SK-N-SH (cell line): Measurements from ENCODE around the gene NEK10.
"Not testable (repeated sequence)": the region's sequence is repeated elsewhere in the genome, so short reads cannot be mapped to it uniquely, and the experiment has no call there.

ENCODE experiments used
- CTCF ChIP-seq: fragments of 200-600 bp; sonication (generic); IDR thresholded peaks from 2 replicates; pipeline ENCODE4 v1.6.1; 2017; ENCODE audit warnings: antibody characterized with exemption, mild to moderate bottlenecking, moderate library complexity
- EZH2phosphoT487 ChIP-seq: fragments of 200-600 bp; sonication (generic); IDR thresholded peaks from 2 replicates; pipeline ENCODE4 v1.6.1; 2017; ENCODE audit warnings: low read depth, mixed run types, mild to moderate bottlenecking, antibody characterized with exemption, moderate library complexity, borderline replicate concordance
- FOXJ3 ChIP-seq: sonication (generic); formaldehyde crosslinking; IDR thresholded peaks from 2 replicates; pipeline ENCODE4 v1.5.1; 2020; ENCODE audit warnings: mild to moderate bottlenecking, missing genetic modification reagents
- GABPA ChIP-seq: IDR thresholded peaks from 2 replicates; pipeline ENCODE4 v1.4.0; 2012; ENCODE audit warnings: low read depth, mild to moderate bottlenecking
- GATA2 ChIP-seq: sonication (generic); formaldehyde crosslinking; IDR thresholded peaks from 2 replicates; pipeline ENCODE4 v1.5.0; 2020; ENCODE audit warnings: mild to moderate bottlenecking, missing genetic modification reagents
- MAX ChIP-seq: IDR thresholded peaks from 2 replicates; pipeline ENCODE4 v1.4.0; 2012; ENCODE audit warnings: low read depth
- PBX3 ChIP-seq: IDR thresholded peaks from 2 replicates; pipeline ENCODE4; 2012
- RCOR1 ChIP-seq: fragments of 150-350 bp; IDR thresholded peaks from 2 replicates; pipeline ENCODE4 v1.6.1; 2017; ENCODE audit warnings: antibody characterized with exemption, low read length
- REST ChIP-seq: IDR thresholded peaks from 2 replicates; pipeline ENCODE4 v1.6.1; 2012; ENCODE audit warnings: mild to moderate bottlenecking, low read depth, low read length, moderate library complexity
- SMC3 ChIP-seq: IDR thresholded peaks from 2 replicates; pipeline ENCODE4 v1.6.1; 2012; ENCODE audit warnings: low read depth, low read length, improper control_type of control experiment
- TCF12 ChIP-seq: IDR thresholded peaks from 2 replicates; pipeline ENCODE4 v1.4.0; 2012
- USF1 ChIP-seq: IDR thresholded peaks from 2 replicates; pipeline ENCODE4 v1.4.0; 2012; ENCODE audit warnings: low read depth, borderline replicate concordance

- TF ChIP-seq EZH2phosphoT487; USF1; TCF12; REST; MAX; GABPA; SMC3; CTCF; FOXJ3; GATA2 (CRISPR knock-in tag); PBX3; RCOR1: not testable (repeated sequence)
Observed at GRCh38 chr3:27392414-27392813, 23.2 kb upstream of the NEK10 start.
